LNCaP clone FGC (cell line): Measurements from ENCODE around the gene ASCC1.

Experiments
- DNase-seq: peaks from one replicate; pipeline ENCODE4 v3.0.0-alpha.2; 2011; ENCODE audit warnings: low read depth
- H3K4me3 ChIP-seq: 2 replicates; pipeline ENCODE4 v1.5.1; 2011; ENCODE audit warnings: mild to moderate bottlenecking, low read depth, low read length, control low read depth
- CTCF ChIP-seq: IDR thresholded peaks from 2 replicates; pipeline ENCODE4 v1.5.1; 2012; ENCODE audit warnings: mild to moderate bottlenecking; ENCODE audit not compliant: control insufficient read depth, insufficient read depth; ENCODE audit errors: extremely low read depth

The ASCC1 gene

GRCh38 chr10:72067463-72068125 lies 148.5 kb downstream of the ASCC1 start:
- H3K4me3 ChIP-seq: no peak overlapping the region
- TF ChIP-seq CTCF: no peak
- DNase-seq: no peak

- no peak overlapping the region for H3K4me3 ChIP-seq
- DNase-seq: no peak
- no peak for TF ChIP-seq CTCF
These were observed 149.5 kb downstream of the ASCC1 start for GRCh38 chr10:72066318-72067284.

- H3K4me3 ChIP-seq: no peak overlapping the region
- no peak for DNase-seq
- no peak for TF ChIP-seq CTCF
These were observed 150.5 kb downstream of the ASCC1 start for GRCh38 chr10:72065439-72066025.

GRCh38 chr10:72063703-72064391 lies 152.2 kb downstream of the ASCC1 start:
- H3K4me3 ChIP-seq: no peak overlapping the region
- no peak for DNase-seq
- TF ChIP-seq CTCF: no peak

GRCh38 chr10:72062832-72063702 lies 153.0 kb downstream of the ASCC1 start:
- no peak overlapping the region for H3K4me3 ChIP-seq
- no peak for TF ChIP-seq CTCF
- no peak for DNase-seq

GRCh38 chr10:72062382-72062781 lies 153.7 kb downstream of the ASCC1 start:
- no peak for TF ChIP-seq CTCF
- no peak for DNase-seq
- no peak overlapping the region for H3K4me3 ChIP-seq
